Lower lobe of right lung (tissue), 2 donors: Measurements from ENCODE around the gene DRC1. TPM values are rescaled to one million over a fixed set of nuclear protein-coding genes. Genes with fewer than 3 reads are reported as not detected.

ENCODE experiments used
- ATAC-seq, 2 donors: fragments of 200-7000 bp; cut with Tn5 transposase; one replicate each; pipeline ENCODE4 v1.9.1; 2020 to 2022; ENCODE audit warnings: mild to moderate bottlenecking in 2 of 2, moderate library complexity in 2 of 2
- DNase-seq: peaks from one replicate; pipeline ENCODE4 v3.0.0-alpha.2; 2020
- H3K27ac ChIP-seq: fragments of 200-600 bp; one replicate; pipeline ENCODE4 v1.8.0; 2022
- H3K27me3 ChIP-seq: fragments of 200-600 bp; one replicate; pipeline ENCODE4 v1.8.0; 2022; ENCODE audit warnings: low read depth
- H3K36me3 ChIP-seq: fragments of 200-600 bp; one replicate; pipeline ENCODE4 v1.8.0; 2022; ENCODE audit warnings: mild to moderate bottlenecking
- H3K4me1 ChIP-seq: fragments of 200-600 bp; one replicate; pipeline ENCODE4 v1.8.0; 2022
- H3K4me3 ChIP-seq: fragments of 200-600 bp; one replicate; pipeline ENCODE4 v1.8.0; 2022; ENCODE audit warnings: mild to moderate bottlenecking
- H3K9me3 ChIP-seq: fragments of 200-600 bp; one replicate; pipeline ENCODE4 v1.8.0; 2022
- intact Hi-C: fragments of 100-400 bp; cut with DNase I; formaldehyde crosslinking; loops from one replicate; pipeline ENCODE4 v1.11.0; 2022
- total RNA-seq: library from RNA; stranded (reverse); fragmentation: NEBNext Ultra II Directional; extraction: Animal tissue kit (Norgen Biotek cat#: 25700); gene quantifications from one replicate; pipeline ENCODE4 v1.2.1, GENCODE V29; 2021
- TF ChIP-seq, protein P1 (sequence below): fragments of 200-600 bp; IDR thresholded peaks from one replicate; pipeline ENCODE4 v1.8.0; 2022; ENCODE audit warnings: antibody characterized with exemption, mild to moderate bottlenecking
- donor health status: DM: no; HTN: yes; CAD: no; lungs with severe emphysema.

The DRC1 gene
- total RNA-seq, 1 donor from 2014 or later: 6.8 TPM

DNA sequence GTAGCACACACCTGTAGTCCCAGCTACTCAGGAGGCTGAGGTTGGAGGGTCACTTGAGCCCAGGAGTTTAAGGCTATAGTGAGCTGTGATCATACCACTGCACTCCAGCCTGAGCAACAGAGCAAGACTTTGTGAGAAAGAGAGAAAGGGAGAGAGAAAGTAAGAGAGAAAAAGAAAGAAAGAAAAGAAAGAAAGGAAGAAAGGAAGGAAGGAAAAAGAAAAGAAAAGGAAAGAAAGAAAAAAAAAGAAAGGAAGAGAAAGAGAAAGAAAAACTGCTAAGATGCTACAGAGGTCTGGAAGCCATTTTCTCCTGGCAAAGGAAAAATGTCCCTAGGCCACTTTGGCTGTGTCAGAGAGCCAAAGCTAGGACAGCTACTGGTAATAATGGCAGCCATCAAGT, 30.6 kb downstream of the DRC1 start:
- H3K4me1 ChIP-seq: no peaks in the 10 kb centered on the region
- no peak overlapping the region for H3K4me3 ChIP-seq
- no peak overlapping the region for H3K27ac ChIP-seq
- ATAC-seq (no peak), DNase-seq (no peak)
- TF ChIP-seq, protein P1, sequence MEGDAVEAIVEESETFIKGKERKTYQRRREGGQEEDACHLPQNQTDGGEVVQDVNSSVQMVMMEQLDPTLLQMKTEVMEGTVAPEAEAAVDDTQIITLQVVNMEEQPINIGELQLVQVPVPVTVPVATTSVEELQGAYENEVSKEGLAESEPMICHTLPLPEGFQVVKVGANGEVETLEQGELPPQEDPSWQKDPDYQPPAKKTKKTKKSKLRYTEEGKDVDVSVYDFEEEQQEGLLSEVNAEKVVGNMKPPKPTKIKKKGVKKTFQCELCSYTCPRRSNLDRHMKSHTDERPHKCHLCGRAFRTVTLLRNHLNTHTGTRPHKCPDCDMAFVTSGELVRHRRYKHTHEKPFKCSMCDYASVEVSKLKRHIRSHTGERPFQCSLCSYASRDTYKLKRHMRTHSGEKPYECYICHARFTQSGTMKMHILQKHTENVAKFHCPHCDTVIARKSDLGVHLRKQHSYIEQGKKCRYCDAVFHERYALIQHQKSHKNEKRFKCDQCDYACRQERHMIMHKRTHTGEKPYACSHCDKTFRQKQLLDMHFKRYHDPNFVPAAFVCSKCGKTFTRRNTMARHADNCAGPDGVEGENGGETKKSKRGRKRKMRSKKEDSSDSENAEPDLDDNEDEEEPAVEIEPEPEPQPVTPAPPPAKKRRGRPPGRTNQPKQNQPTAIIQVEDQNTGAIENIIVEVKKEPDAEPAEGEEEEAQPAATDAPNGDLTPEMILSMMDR: no peak
- no peaks in the 10 kb centered on the region for H3K9me3 ChIP-seq
- no peaks in the 10 kb centered on the region for H3K27me3 ChIP-seq
- H3K36me3 ChIP-seq: no peaks in the 10 kb centered on the region
- intact Hi-C loops: no loop called here

DNA sequence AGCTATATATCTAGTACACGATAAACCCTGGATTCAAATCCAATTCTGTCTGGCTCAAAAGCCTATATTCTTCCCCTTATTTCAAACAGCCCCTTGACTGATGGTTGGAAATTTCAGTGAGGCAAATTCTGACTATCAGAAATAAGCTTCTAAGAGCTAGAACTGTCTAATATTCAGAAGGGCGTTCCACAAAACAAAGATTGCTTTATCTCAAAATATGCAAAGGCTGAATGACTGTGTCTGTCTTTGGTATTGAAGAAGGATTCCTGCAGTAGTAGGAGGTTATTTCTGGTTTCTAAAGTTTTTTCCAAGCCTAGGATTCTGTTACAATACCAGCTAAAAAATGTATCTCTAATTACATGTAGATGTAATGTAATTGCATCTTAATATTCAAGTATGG, 31.1 kb downstream of the DRC1 start:
- TF ChIP-seq, protein P1: no peak
- no peaks in the 10 kb centered on the region for H3K4me1 ChIP-seq
- no peaks in the 10 kb centered on the region for H3K36me3 ChIP-seq
- H3K27ac ChIP-seq: no peak overlapping the region
- intact Hi-C loops: no loop called here
- no peak for DNase-seq
- H3K27me3 ChIP-seq: no peaks in the 10 kb centered on the region
- H3K4me3 ChIP-seq: no peak overlapping the region
- ATAC-seq: no peak
- H3K9me3 ChIP-seq: no peaks in the 10 kb centered on the region

DNA sequence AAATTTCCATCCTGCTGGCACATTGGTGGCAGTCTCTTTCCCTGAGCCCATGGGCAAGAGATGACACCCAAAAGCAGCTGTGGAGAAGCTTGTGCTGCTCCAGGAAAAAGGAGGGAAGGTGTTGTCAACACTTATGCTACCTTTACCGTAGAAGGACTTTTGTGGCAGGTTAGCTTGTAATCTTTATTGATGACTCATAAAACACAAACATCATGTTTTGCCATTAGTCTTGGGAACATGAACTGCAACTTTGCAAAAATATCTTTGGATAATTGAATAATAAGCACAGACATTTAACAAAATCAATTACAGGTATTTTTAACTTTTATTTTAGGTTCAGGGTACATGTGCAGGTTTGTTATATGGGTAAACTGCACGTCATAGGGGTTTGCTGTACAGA, 33.4 kb downstream of the DRC1 start:
- ATAC-seq (no peak), DNase-seq (no peak)
- no peak overlapping the region for H3K27ac ChIP-seq
- no peaks in the 10 kb centered on the region for H3K4me1 ChIP-seq
- H3K4me3 ChIP-seq: no peak overlapping the region
- no peaks in the 10 kb centered on the region for H3K9me3 ChIP-seq
- no peaks in the 10 kb centered on the region for H3K27me3 ChIP-seq
- no peaks in the 10 kb centered on the region for H3K36me3 ChIP-seq
- intact Hi-C loops: no loop called here
- TF ChIP-seq, protein P1: no peak

DNA sequence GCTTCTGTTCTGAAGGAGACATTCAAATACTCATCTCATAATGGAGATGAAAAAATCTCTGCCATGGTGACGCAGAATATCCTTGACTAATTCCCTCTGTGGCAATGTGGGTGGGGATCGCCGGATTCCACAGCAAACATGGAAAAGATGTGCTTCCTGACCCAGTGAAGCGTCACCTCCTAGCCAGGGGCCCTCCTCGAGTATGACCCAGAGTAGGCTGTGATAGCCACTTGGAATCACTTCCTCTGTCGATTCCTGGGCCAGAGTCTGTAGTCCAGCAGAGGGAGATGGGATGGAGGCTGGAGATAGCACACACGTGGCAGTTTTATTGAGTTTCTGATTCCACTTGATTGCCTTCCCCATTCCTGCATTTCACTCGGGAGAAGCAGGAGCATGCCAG, 36.8 kb downstream of the DRC1 start:
- intact Hi-C loops: no loop called here
- H3K4me3 ChIP-seq: no peak overlapping the region
- no peak for ATAC-seq
- TF ChIP-seq, protein P1: no peak
- no peak for DNase-seq
- no peak overlapping the region for H3K27ac ChIP-seq
- no peaks in the 10 kb centered on the region for H3K9me3 ChIP-seq
- no peaks in the 10 kb centered on the region for H3K36me3 ChIP-seq
- H3K27me3 ChIP-seq: no peaks in the 10 kb centered on the region
- H3K4me1 ChIP-seq: no peaks in the 10 kb centered on the region

DNA sequence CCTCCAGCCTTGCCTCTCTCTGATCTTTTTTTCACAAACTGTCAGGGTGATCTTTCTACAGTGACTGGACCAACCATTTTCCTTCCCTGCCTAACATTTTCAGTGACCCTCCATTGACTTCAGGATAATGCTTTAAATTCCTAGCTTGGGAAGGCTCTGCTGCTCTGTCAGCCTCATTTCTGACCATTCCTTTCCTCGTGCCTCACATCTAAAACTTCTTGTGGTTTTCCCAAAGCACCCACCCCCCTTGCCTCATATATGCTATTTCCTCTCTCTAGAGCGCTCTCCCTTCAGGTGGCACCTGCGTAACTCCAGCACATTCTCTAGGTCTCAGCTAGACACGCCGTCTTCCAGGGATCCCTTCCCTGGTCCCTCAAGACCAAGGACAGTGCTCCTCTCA, 37.2 kb downstream of the DRC1 start:
- Histone ChIP-seq H3K9me3 (no peaks in the 10 kb centered on the region), H3K36me3 (no peaks in the 10 kb centered on the region), H3K27me3 (no peaks in the 10 kb centered on the region), H3K4me3 (no peak overlapping the region), H3K27ac (no peak overlapping the region), H3K4me1 (no peaks in the 10 kb centered on the region)
- intact Hi-C loops: no loop called here
- no peak for ATAC-seq
- TF ChIP-seq, protein P1: no peak
- no peak for DNase-seq

DNA sequence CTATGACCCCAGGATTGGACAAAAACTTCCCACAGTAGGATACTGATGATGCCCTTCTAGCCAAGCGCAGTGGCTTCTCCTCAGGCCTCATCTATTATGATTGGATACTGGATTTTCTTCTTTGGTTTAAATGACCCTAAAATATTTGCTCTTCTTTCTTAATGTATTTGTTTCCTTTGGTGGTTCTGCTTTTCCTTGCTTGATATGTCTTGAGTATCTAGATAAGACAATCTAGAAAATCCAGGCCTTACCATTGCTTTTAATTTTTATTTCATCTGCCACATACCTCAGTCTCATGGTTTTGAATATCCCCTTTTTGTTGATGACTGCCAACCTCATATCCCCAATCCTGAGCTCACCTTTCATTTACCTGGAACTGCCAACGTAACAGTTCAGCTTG, 40.6 kb downstream of the DRC1 start:
- intact Hi-C loops: no loop called here
- TF ChIP-seq, protein P1: no peak

More for the DNA sequence above, 40.6 kb downstream of the DRC1 start:
- H3K27ac ChIP-seq: no peak overlapping the region
- no peak overlapping the region for H3K4me3 ChIP-seq
- H3K27me3 ChIP-seq: no peaks in the 10 kb centered on the region
- no peaks in the 10 kb centered on the region for H3K9me3 ChIP-seq
- H3K4me1 ChIP-seq: no peaks in the 10 kb centered on the region
- no peaks in the 10 kb centered on the region for H3K36me3 ChIP-seq
- ATAC-seq (no peak), DNase-seq (no peak)
